Osteocyte (in vitro differentiated cells): Measurements from ENCODE around the gene ZNF276. TPM values are rescaled to one million over a fixed set of nuclear protein-coding genes. Genes with fewer than 3 reads are reported as not detected.

Source experiments
- DNase-seq: peaks from one replicate; pipeline ENCODE4 v3.0.0; 2021; ENCODE audit warnings: mixed read lengths; ENCODE audit not compliant: unreplicated experiment; ENCODE audit errors: extremely low spot score
- H3K27ac Mint-ChIP-seq: one replicate; pipeline ENCODE4 v1.8.0; 2021; ENCODE audit warnings: mild to moderate bottlenecking, mixed read lengths; ENCODE audit not compliant: unreplicated experiment
- H3K27me3 Mint-ChIP-seq: one replicate; pipeline ENCODE4 v1.8.0; 2021; ENCODE audit warnings: mixed read lengths; ENCODE audit not compliant: unreplicated experiment
- H3K36me3 Mint-ChIP-seq: one replicate; pipeline ENCODE4 v1.8.0; 2021; ENCODE audit warnings: mixed read lengths; ENCODE audit not compliant: unreplicated experiment
- H3K4me1 Mint-ChIP-seq: one replicate; pipeline ENCODE4 v1.8.0; 2021; ENCODE audit warnings: mixed read lengths; ENCODE audit not compliant: unreplicated experiment
- H3K4me3 Mint-ChIP-seq: one replicate; pipeline ENCODE4 v1.8.0; 2021; ENCODE audit warnings: mild to moderate bottlenecking, moderate library complexity, mixed read lengths; ENCODE audit not compliant: unreplicated experiment
- H3K9me3 Mint-ChIP-seq: one replicate; pipeline ENCODE4 v1.8.0; 2021; ENCODE audit warnings: mixed read lengths; ENCODE audit not compliant: unreplicated experiment
- CTCF ChIP-seq: fragments of 200-600 bp; sonication (generic); IDR thresholded peaks from 2 replicates; pipeline ENCODE4 v1.5.0; 2021; ENCODE audit warnings: antibody characterized with exemption, mild to moderate bottlenecking, moderate library complexity
- total RNA-seq: library from RNA; stranded (reverse); gene quantifications from 2 replicates; pipeline ENCODE4 v1.2.1, GENCODE V29; 2021

The ZNF276 gene
- total RNA-seq, 1 donor from 2014 or later, result 21.3 TPM

- H3K4me3 Mint-ChIP-seq, result no peak overlapping the region
- peaks cover 51% of the 10 kb centered on the region for H3K36me3 Mint-ChIP-seq
- no peak for DNase-seq
- H3K9me3 Mint-ChIP-seq, result no peaks in the 10 kb centered on the region
- no peak for TF ChIP-seq CTCF
- H3K4me1 Mint-ChIP-seq, result no peaks in the 10 kb centered on the region
- no peaks in the 10 kb centered on the region for H3K27me3 Mint-ChIP-seq
- H3K27ac Mint-ChIP-seq, result no peak overlapping the region
Measured at GRCh38 chr16:89733792-89734191, 12.5 kb downstream of the ZNF276 start.

DNA sequence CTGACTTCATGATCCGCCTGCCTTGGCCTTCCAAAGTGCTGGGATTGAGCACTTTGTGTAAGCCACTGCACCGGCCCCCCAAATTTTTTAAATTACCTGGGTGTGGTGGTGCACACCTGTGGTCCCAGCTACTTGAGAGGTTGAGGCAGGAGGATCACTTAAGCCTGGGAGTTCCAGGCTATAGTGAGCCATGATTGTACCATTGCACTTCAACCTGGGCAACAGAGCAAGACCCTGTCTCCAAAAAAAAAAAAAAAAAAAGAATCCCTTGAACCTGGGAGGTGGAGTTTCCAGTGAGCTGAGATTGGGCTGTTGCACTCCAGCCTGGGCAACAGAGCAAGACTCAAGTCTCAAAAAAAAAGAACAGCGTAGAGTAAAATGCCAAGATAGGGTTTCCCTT, 15.2 kb downstream of the ZNF276 start:
- Mint-ChIP-seq H3K27ac (no peak overlapping the region), H3K27me3 (no peaks in the 10 kb centered on the region), H3K36me3 (peaks cover 52% of the 10 kb centered on the region), H3K4me3 (no peak overlapping the region), H3K9me3 (no peaks in the 10 kb centered on the region), H3K4me1 (no peaks in the 10 kb centered on the region)
- no peak for TF ChIP-seq CTCF
- DNase-seq, result no peak

DNA sequence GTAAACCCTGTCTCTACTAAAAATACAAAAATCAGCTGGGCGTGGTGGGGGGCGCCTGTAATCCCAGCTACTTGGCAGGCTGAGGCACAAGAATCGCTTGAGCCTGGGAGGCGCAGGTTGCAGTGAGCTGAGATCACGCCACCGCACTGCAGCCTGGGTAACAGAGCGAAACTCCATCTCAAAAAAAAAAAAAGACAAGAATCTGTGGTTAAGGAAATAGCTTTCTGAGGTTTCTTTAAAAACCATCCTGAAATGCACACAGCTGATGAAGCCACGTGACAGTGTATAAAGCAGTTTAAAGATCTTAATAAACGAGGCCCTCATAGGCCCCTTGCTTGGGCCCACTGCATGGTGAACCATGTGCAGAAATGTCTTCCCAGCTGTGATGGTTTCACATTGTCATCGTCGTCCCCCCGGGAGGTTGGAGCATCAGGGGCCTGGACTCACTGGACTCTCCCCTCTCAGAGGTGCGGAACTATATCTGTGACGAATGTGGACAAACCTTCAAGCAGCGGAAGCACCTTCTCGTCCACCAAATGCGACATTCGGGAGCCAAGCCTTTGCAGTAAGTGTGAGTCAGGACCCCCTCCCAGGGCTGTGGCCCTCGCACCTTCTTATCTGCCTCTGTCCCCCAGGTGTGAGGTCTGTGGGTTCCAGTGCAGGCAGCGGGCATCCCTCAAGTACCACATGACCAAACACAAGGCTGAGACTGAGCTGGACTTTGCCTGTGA, 16.2 kb downstream of the ZNF276 start:
- H3K27me3 Mint-ChIP-seq, result no peaks in the 10 kb centered on the region
- no peaks in the 10 kb centered on the region for H3K9me3 Mint-ChIP-seq
- no peak for TF ChIP-seq CTCF
- no peaks in the 10 kb centered on the region for H3K4me1 Mint-ChIP-seq
- no peak for DNase-seq
- H3K36me3 Mint-ChIP-seq, result peaks cover 49% of the 10 kb centered on the region
- no peak overlapping the region for H3K27ac Mint-ChIP-seq
- H3K4me3 Mint-ChIP-seq, result no peak overlapping the region

- Mint-ChIP-seq H3K27me3 (no peaks in the 10 kb centered on the region), H3K4me1 (no peaks in the 10 kb centered on the region), H3K27ac (no peak overlapping the region), H3K4me3 (no peak overlapping the region), H3K36me3 (peaks cover 48% of the 10 kb centered on the region), H3K9me3 (no peaks in the 10 kb centered on the region)
- no peak for TF ChIP-seq CTCF
- DNase-seq, result no peak
Measured at GRCh38 chr16:89738072-89738377, 16.7 kb downstream of the ZNF276 start.

- no peak for DNase-seq
- H3K27ac Mint-ChIP-seq, result no peak overlapping the region
- peaks cover 45% of the 10 kb centered on the region for H3K36me3 Mint-ChIP-seq
- no peak overlapping the region for H3K4me3 Mint-ChIP-seq
- H3K27me3 Mint-ChIP-seq, result no peaks in the 10 kb centered on the region
- H3K4me1 Mint-ChIP-seq, result no peaks in the 10 kb centered on the region
- no peaks in the 10 kb centered on the region for H3K9me3 Mint-ChIP-seq
- no peak for TF ChIP-seq CTCF
Measured at GRCh38 chr16:89738538-89739317, 17.4 kb downstream of the ZNF276 start.
